ENCODE measurements around the gene SLC26A11.

Gene SLC26A11

DNA sequence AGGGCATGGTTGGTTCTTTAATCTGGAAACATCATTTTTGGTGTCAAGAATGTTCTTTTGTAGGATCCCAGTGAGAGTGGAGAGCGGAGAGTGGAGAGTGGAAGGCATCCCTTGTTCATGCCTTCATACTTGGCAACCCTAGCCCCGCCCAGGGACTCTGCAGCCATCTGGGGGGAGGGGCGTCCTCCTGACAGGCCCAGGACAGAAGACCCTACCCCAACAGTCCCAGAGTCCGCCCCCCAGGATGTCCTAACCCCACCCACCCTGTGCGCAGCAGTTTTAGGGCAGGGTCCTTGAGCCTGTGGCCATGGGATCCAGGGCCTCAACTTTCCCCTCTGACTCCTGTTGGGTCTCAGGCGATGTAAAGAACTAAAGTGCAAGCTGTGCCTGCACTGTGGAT, 4.5 kb downstream of the SLC26A11 start:
- no peak overlapping the region for H3K27ac Mint-ChIP-seq
- no peaks in the 10 kb centered on the region for H3K9me3 Mint-ChIP-seq
- H3K4me1 Mint-ChIP-seq, result peaks cover 36% of the 10 kb centered on the region
- no peak for DNase-seq
- TF ChIP-seq, protein P1, sequence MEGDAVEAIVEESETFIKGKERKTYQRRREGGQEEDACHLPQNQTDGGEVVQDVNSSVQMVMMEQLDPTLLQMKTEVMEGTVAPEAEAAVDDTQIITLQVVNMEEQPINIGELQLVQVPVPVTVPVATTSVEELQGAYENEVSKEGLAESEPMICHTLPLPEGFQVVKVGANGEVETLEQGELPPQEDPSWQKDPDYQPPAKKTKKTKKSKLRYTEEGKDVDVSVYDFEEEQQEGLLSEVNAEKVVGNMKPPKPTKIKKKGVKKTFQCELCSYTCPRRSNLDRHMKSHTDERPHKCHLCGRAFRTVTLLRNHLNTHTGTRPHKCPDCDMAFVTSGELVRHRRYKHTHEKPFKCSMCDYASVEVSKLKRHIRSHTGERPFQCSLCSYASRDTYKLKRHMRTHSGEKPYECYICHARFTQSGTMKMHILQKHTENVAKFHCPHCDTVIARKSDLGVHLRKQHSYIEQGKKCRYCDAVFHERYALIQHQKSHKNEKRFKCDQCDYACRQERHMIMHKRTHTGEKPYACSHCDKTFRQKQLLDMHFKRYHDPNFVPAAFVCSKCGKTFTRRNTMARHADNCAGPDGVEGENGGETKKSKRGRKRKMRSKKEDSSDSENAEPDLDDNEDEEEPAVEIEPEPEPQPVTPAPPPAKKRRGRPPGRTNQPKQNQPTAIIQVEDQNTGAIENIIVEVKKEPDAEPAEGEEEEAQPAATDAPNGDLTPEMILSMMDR (IDR thresholded peaks at IDR 0.05), result no peak
- no peak overlapping the region for H3K4me3 Mint-ChIP-seq
- H3K27me3 Mint-ChIP-seq (ENCODE audit: low read depth, poor library complexity), result peaks cover 3% of the 10 kb centered on the region
- peaks cover 25% of the 10 kb centered on the region for H3K36me3 Mint-ChIP-seq (ENCODE audit: low read depth)

DNA sequence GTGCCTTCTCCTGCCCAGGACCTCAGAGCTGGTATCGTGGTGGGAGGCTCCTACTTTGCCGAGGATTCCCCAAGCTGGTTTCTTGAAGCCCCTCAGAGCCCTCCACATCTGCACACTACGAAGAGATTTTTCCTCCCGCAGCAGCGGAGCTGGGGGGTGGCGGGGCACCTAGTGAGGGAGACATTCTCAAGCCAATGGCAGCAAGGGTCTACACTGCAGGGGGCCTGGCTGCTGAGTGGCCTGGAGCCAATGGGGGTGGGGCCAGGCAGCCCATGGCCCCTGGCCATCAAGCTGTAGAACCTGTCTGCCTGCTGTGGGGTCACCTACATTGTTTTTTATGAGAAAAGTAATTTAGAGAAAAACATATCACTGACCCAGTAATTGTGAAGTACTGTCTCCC, 5.0 kb downstream of the SLC26A11 start:
- DNase-seq, result no peak
- Mint-ChIP-seq H3K27ac (no peak overlapping the region), H3K4me3 (no peak overlapping the region), H3K9me3 (peaks cover 3% of the 10 kb centered on the region), H3K4me1 (peaks cover 36% of the 10 kb centered on the region), H3K27me3 (ENCODE audit: low read depth, poor library complexity) (peaks cover 3% of the 10 kb centered on the region), H3K36me3 (ENCODE audit: low read depth) (peaks cover 29% of the 10 kb centered on the region)
- TF ChIP-seq, protein P1 (IDR thresholded peaks at IDR 0.05), result no peak

DNA sequence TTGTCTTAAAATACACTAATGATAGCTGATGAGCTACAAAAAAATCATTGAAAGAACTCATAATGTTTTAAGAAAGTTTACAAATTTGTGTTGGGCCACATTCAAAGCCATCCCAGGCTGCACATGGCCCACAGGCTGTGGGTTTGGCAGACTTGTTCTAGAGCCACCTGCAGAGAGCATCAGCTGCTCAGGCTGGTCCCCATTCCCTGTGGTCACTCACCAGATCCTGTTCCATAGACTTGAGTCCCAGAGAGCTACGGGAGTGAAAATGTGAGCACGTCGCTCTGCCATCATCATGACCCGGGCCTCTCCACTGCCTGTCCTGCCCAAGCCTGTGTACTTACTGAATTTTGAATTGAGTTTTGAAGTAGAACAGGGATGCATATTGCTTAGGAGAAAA, 6.9 kb downstream of the SLC26A11 start:
- peaks cover 18% of the 10 kb centered on the region for H3K9me3 Mint-ChIP-seq
- H3K27ac Mint-ChIP-seq, result no peak overlapping the region
- DNase-seq, result no peak
- H3K27me3 Mint-ChIP-seq (ENCODE audit: low read depth, poor library complexity), result no peaks in the 10 kb centered on the region
- peaks cover 48% of the 10 kb centered on the region for H3K36me3 Mint-ChIP-seq (ENCODE audit: low read depth)
- no peak overlapping the region for H3K4me3 Mint-ChIP-seq
- TF ChIP-seq, protein P1 (IDR thresholded peaks at IDR 0.05), result no peak
- peaks cover 25% of the 10 kb centered on the region for H3K4me1 Mint-ChIP-seq

DNA sequence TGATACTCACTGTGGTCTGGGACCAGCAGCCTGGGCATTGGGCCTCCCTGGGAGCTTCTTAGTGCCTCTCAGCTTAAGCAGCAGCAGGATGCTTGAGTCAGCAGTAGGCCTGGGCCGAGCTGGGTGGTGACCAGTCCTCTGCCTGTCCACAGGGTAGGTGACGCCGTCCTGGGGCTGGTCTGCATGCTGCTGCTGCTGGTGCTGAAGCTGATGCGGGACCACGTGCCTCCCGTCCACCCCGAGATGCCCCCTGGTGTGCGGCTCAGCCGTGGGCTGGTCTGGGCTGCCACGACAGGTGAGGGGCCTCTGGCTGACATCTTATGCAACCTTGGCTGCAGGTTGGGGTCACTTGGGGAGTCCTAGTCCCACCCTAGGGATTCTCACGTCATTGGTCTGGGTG, 7.4 kb downstream of the SLC26A11 start:
- Mint-ChIP-seq H3K9me3 (peaks cover 23% of the 10 kb centered on the region), H3K4me3 (no peak overlapping the region), H3K27ac (no peak overlapping the region), H3K36me3 (ENCODE audit: low read depth) (peaks cover 51% of the 10 kb centered on the region), H3K4me1 (peaks cover 23% of the 10 kb centered on the region), H3K27me3 (ENCODE audit: low read depth, poor library complexity) (no peaks in the 10 kb centered on the region)
- DNase-seq, result no peak
- TF ChIP-seq, protein P1 (IDR thresholded peaks at IDR 0.05), result no peak

DNA sequence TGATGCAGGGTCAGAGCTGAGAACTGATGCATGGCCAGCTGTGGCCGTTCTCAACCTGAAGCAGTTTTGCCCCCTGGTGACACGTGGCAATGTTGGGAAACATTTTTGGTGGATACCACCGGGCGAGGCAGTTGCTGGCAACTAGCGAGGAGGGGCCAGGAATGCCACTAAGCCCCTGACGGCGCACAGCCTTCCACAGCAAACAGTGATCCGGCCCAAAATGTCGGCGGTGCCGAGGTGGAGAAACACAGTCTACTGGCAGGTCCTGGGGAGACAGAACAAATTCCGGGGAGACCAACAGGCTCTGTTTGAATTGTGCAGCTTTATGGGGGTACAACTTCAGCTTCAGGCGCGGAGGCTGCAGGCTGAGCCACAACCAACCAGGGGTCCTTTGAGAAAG, 8.2 kb downstream of the SLC26A11 start:
- H3K4me3 Mint-ChIP-seq, result no peak overlapping the region
- no peak overlapping the region for H3K27ac Mint-ChIP-seq
- DNase-seq, result no peak
- H3K36me3 Mint-ChIP-seq (ENCODE audit: low read depth), result peaks cover 51% of the 10 kb centered on the region
- TF ChIP-seq, protein P1 (IDR thresholded peaks at IDR 0.05), result no peak
- peaks cover 30% of the 10 kb centered on the region for H3K9me3 Mint-ChIP-seq
- peaks cover 15% of the 10 kb centered on the region for H3K4me1 Mint-ChIP-seq
- no peaks in the 10 kb centered on the region for H3K27me3 Mint-ChIP-seq (ENCODE audit: low read depth, poor library complexity)

DNA sequence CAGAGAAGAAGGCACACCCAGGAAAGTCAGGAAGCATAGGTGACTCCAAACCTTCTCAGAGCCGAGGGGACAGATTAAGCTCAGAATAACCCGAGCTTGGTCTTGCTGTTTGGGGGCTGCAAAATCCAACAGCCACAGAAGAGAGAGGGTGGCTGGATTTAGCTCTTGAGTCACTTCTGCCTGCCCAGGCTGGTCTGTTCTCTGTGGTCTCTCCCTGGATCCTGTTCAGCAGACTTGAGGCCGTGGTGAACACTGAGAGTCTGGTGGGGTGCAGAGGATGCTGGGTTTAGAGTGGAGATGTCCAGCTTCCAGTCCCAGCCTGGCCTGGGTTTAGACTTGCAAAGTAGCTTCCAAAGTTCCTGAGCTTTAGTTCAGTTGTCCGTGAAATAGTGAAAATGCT, 8.8 kb downstream of the SLC26A11 start:
- peaks cover 53% of the 10 kb centered on the region for H3K36me3 Mint-ChIP-seq (ENCODE audit: low read depth)
- H3K27me3 Mint-ChIP-seq (ENCODE audit: low read depth, poor library complexity), result no peaks in the 10 kb centered on the region
- DNase-seq, result no peak
- H3K4me3 Mint-ChIP-seq, result no peak overlapping the region
- peaks cover 12% of the 10 kb centered on the region for H3K4me1 Mint-ChIP-seq
- peaks cover 36% of the 10 kb centered on the region for H3K9me3 Mint-ChIP-seq
- H3K27ac Mint-ChIP-seq, result no peak overlapping the region
- TF ChIP-seq, protein P1 (IDR thresholded peaks at IDR 0.05), result no peak
